Pancreas (tissue), 10 donors: ENCODE results near the gene LITAFD. TPM values are rescaled to one million over a fixed set of nuclear protein-coding genes. Genes with fewer than 3 reads are reported as not detected.

ENCODE experiments used
- ATAC-seq, 4 donors: fragments of 200-7000 bp; cut with Tn5 transposase; one replicate each; pipeline versions ENCODE4 v1.8.0 to v1.9.1; 2020; ENCODE audit warnings: mild to moderate bottlenecking in 4 of 4, moderate library complexity in 4 of 4
- DNase-seq, 6 donors: peaks; one replicate each; pipeline ENCODE4 v3.0.0-alpha.2; 2020
- FAIRE-seq: peaks from 2 replicates; lab custom pipeline; 2012; peaks lifted over from hg19 to GRCh38; lab: Jason Lieb, UNC
- H3K27ac ChIP-seq, 4 donors: fragments of 200-600 bp; sonication (generic); 1 replicate in 3 of 4; 2 replicates in 1 of 4; pipeline versions ENCODE4 v1.5.0 to v1.8.0; 2020
- H3K27me3 ChIP-seq, 4 donors: fragments of 200-600 bp; one replicate each; pipeline ENCODE4 v1.8.0; 2021
- H3K36me3 ChIP-seq, 3 donors: fragments of 200-600 bp; sonication (generic) in 1 of 3; one replicate each; pipeline versions ENCODE4 v1.5.0 to v1.8.0; 2020 to 2021
- H3K4me1 ChIP-seq, 3 donors: fragments of 200-600 bp; one replicate each; pipeline ENCODE4 v1.8.0; 2021
- H3K4me3 ChIP-seq, 4 donors: fragments of 200-600 bp; sonication (generic) in 2 of 4; one replicate each; pipeline versions ENCODE4 v1.5.0 to v1.8.0; 2020 to 2021
- H3K9me3 ChIP-seq, 4 donors: fragments of 200-600 bp; one replicate each; pipeline ENCODE4 v1.8.0; 2021
- WGBS, 2 donors: extraction: QIAGEN DNeasy Blood & Tissue Kit; methylation state at CpG; one replicate each; pipeline ENCODE4 v1.1.7; 2013; 5-methylcytosine and 5-hydroxymethylcytosine counted together
- intact Hi-C, 3 donors: fragments of 100-400 bp; cut with DNase I; formaldehyde crosslinking; loops; one replicate each; pipeline versions ENCODE4 v1.11.1 to v1.14.2; 2022
- polyA plus RNA-seq, 2 donors: library from polyadenylated mRNA; stranded (reverse); fragments of 200-250 nt; gene quantifications; one replicate each; pipeline ENCODE4 v1.2.3, GENCODE V29; 2013
- total RNA-seq, 6 donors: library from RNA; stranded (reverse); fragmentation: NEBNext Ultra II Directional in 4 of 6; extraction: Animal tissue kit (Norgen Biotek cat#: 25700) in 4 of 6; gene quantifications; one replicate each; pipeline versions ENCODE4 v1.2.1 to v1.2.4, GENCODE V29; 2021 to 2023
- TF ChIP-seq, protein P1 (sequence below), 4 donors: fragments of 200-600 bp; sonication (generic) in 3 of 4; IDR thresholded peaks; one replicate each; pipeline versions ENCODE4 v1.5.0 to v1.8.0; 2021; ENCODE audit warnings: antibody characterized with exemption in 4 of 4
- donor health status: healthy with polysubstance abuse.
- donor health status: DM: no; HTN: no; CAD: no; lungs with moderate emphysema.
- donor health status: DM: no; HTN: no; CAD: no.
- donor health status: control.
- donor health status: control.
- donor health status: Bipolar disorder and iron deficiency.
- donor health status: DM: yes; HTN: yes; CAD: no.
- donor health status: DM: no; HTN: no; CAD: no.
- donor health status: DM: no; HTN: no; CAD: no.
- donor health status: DM: yes; HTN: yes; CAD: no.

Gene LITAFD
- total and polyA plus RNA-seq, 8 donors, result not detected

DNA sequence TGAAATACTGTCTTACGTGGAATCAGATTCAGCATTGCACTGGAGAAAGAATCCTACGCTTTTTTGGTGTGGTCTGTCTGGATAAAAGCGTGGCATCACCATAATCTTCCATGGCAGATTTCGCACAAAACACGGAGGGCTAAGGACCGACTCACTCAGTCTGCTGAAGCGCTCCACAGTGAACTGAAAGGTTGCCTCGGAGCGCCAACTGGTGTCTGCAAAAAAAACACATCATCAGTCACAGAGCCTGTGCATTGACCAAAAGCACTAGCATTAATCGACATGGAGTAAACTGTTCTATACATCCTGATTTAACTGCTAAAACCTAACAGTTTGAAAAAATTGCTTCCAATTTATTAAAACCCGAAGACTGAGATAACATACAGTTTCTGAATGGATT, 41.0 kb downstream of the LITAFD start:
- no peaks in the 10 kb centered on the region for H3K27me3 ChIP-seq
- H3K9me3 ChIP-seq, result no peaks in the 10 kb centered on the region
- H3K27ac ChIP-seq, result no peak overlapping the region
- TF ChIP-seq, protein P1, sequence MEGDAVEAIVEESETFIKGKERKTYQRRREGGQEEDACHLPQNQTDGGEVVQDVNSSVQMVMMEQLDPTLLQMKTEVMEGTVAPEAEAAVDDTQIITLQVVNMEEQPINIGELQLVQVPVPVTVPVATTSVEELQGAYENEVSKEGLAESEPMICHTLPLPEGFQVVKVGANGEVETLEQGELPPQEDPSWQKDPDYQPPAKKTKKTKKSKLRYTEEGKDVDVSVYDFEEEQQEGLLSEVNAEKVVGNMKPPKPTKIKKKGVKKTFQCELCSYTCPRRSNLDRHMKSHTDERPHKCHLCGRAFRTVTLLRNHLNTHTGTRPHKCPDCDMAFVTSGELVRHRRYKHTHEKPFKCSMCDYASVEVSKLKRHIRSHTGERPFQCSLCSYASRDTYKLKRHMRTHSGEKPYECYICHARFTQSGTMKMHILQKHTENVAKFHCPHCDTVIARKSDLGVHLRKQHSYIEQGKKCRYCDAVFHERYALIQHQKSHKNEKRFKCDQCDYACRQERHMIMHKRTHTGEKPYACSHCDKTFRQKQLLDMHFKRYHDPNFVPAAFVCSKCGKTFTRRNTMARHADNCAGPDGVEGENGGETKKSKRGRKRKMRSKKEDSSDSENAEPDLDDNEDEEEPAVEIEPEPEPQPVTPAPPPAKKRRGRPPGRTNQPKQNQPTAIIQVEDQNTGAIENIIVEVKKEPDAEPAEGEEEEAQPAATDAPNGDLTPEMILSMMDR (IDR thresholded peaks at IDR 0.05), result no peak
- peaks cover 0 to 12% (median 0%) of the 10 kb centered on the region in 3 donors for H3K4me1 ChIP-seq
- peak in 1 of 4 donors; percentile 32 for ATAC-seq
- peaks cover 5 to 33% (median 10%) of the 10 kb centered on the region in 3 donors for H3K36me3 ChIP-seq
- DNase-seq, result no peak
- intact Hi-C loops, result no loop called here
- 79 to 80% methylated on average over 11 of the region's 11 CpGs for WGBS, 2 donors
- no peak for FAIRE-seq
- H3K4me3 ChIP-seq, result no peak overlapping the region

DNA sequence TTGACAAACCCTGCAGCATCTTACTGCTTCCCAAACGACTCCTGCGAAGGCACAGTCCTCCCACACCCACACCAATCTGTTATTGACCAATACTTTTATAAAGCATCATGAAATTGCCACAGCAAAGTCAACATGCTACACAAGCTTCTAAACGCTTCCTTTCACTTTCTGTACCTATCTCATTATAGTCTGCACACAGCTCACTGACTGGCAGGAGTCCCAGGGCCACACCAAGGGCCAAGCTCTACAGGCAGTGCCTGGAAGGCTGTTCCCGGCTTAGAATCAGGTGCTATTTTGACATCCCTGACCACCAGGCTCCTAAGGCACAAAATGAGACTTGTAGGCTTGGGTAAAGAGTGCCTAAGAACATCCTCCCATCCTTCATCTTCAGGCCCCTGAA, 42.1 kb downstream of the LITAFD start:
- TF ChIP-seq, protein P1 (IDR thresholded peaks at IDR 0.05), result no peak
- intact Hi-C loops, result no loop called here
- ATAC-seq, result peak; percentile 82 to 97 (median 95)

DNA sequence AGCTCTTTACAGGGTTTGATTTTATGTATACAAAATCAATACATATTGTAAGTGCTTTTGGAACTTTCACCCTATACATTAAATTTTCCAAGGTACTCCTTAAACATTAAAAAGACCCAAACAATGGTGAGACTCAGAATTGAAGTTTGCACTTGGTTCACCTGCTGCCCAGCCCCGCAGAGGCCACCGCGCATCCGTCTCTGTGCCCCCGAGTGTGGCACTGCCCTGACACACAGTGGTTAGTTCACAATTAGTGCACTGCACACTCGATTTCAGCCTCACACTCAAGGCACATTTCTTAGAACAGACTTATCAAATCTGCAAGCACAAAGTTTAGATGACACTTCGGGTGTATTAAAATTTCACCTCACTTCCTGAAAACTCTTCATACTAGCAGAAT, 43.3 kb downstream of the LITAFD start:
- peaks cover 0 to 39% (median 3%) of the 10 kb centered on the region in 3 donors for H3K36me3 ChIP-seq

More for the DNA sequence above, 42.1 kb downstream of the LITAFD start:
- FAIRE-seq, result no peak
- DNase-seq, result peak in 5 of 6 donors; percentile 72 to 77 (median 74)
- H3K36me3 ChIP-seq, result peaks cover under 1 to 31% (median 3%) of the 10 kb centered on the region in 3 donors
- H3K4me3 ChIP-seq, result no peak overlapping the region
- no peaks in the 10 kb centered on the region for H3K27me3 ChIP-seq
- H3K9me3 ChIP-seq, result no peaks in the 10 kb centered on the region
- H3K27ac ChIP-seq, result peak overlapping the region in 1 of 4 donors; percentile 42
- H3K4me1 ChIP-seq, result peaks cover 0 to 12% (median 0%) of the 10 kb centered on the region in 3 donors
- 16 to 17% methylated on average over 4 of the region's 4 CpGs for WGBS, 2 donors

DNA sequence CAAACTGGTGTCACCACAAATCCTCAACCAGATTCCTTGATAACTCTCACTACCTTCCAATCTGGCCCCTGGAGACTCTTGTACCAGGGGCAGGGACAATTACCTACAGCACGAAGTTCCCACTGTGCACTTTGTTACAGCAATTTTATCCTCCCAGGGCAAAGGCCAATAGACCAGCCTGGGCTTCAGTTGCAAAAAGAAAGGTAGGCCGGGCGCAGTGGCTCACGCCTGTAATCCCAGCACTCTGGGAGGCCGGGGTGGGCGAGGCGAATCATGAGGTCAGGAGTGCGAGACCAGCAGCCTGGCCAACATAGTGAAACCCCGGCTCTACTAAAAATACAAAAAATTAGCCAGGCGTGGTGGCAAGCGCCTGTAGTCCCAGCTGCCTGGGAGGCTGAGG, 44.7 kb downstream of the LITAFD start:
- peaks cover 0 to 29% (median 3%) of the 10 kb centered on the region in 3 donors for H3K36me3 ChIP-seq
- TF ChIP-seq, protein P1 (IDR thresholded peaks at IDR 0.05), result no peak
- H3K9me3 ChIP-seq, result no peaks in the 10 kb centered on the region
- H3K27me3 ChIP-seq, result no peaks in the 10 kb centered on the region
- intact Hi-C loops, result no loop called here
- no peak for DNase-seq
- H3K27ac ChIP-seq, result no peak overlapping the region
- H3K4me1 ChIP-seq, result peaks cover 0 to 12% (median 0%) of the 10 kb centered on the region in 3 donors
- 96 to 99% methylated on average over 11 of the region's 11 CpGs for WGBS, 2 donors
- no peak for ATAC-seq
- no peak overlapping the region for H3K4me3 ChIP-seq
- no peak for FAIRE-seq

More for the DNA sequence above, 43.3 kb downstream of the LITAFD start:
- Histone ChIP-seq H3K4me1 (peaks cover 0 to 12% (median 0%) of the 10 kb centered on the region in 3 donors), H3K9me3 (no peaks in the 10 kb centered on the region), H3K27ac (no peak overlapping the region), H3K4me3 (no peak overlapping the region), H3K27me3 (no peaks in the 10 kb centered on the region)
- intact Hi-C loops, result no loop called here
- TF ChIP-seq, protein P1 (IDR thresholded peaks at IDR 0.05), result no peak
- WGBS, 2 donors, result 93 to 95% methylated on average over 7 of the region's 7 CpGs
- DNase-seq, result no peak
- ATAC-seq, result no peak
- FAIRE-seq, result no peak

DNA sequence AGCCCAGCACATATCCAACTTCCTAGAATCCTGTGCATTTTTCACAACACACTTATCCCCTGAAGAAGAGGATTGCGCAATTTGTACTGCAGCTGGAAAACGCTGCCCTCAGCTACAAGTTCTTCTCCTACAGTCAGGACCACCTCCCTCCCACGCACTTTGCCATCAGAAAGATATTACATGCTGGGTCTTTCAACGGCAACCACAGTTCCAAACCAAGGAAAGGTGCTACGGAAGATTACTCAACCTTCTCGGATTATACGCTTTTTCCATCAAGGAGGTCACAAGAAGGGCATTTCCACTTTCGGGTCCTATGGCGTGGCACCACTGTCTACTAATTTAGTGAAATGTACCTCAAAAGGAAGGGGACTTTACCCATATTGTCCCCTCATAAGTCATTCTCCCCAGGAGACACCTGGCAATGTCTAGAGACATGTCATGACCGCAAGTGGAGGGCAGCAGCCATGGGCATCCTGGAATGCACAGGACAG, 46.4 kb downstream of the LITAFD start:
- H3K9me3 ChIP-seq, result no peaks in the 10 kb centered on the region
- intact Hi-C loops, result no loop called here
- H3K27me3 ChIP-seq, result no peaks in the 10 kb centered on the region
- no peak overlapping the region for H3K27ac ChIP-seq
- peaks cover 0 to 10% (median 0%) of the 10 kb centered on the region in 3 donors for H3K4me1 ChIP-seq
- DNase-seq (no peak), FAIRE-seq (no peak), ATAC-seq (peak in 1 of 4 donors; percentile 22)
- H3K36me3 ChIP-seq, result peaks cover 0 to 14% (median 0%) of the 10 kb centered on the region in 3 donors
- no peak overlapping the region for H3K4me3 ChIP-seq
- TF ChIP-seq, protein P1 (IDR thresholded peaks at IDR 0.05), result no peak
- 80 to 85% methylated on average over 10 of the region's 10 CpGs for WGBS, 2 donors
